IPS-NIHi7 (cell line): ENCODE data around the gene GPC2.
"Not testable (repeated sequence)": the region's sequence is repeated elsewhere in the genome, so short reads cannot be mapped to it uniquely, and the experiment has no call there.

Experiments used
- DNase-seq: peaks from one replicate; pipeline ENCODE4 v3.0.0; 2012; ENCODE audit warnings: mixed read lengths; ENCODE audit errors: extremely low spot score

Gene GPC2, protein sequence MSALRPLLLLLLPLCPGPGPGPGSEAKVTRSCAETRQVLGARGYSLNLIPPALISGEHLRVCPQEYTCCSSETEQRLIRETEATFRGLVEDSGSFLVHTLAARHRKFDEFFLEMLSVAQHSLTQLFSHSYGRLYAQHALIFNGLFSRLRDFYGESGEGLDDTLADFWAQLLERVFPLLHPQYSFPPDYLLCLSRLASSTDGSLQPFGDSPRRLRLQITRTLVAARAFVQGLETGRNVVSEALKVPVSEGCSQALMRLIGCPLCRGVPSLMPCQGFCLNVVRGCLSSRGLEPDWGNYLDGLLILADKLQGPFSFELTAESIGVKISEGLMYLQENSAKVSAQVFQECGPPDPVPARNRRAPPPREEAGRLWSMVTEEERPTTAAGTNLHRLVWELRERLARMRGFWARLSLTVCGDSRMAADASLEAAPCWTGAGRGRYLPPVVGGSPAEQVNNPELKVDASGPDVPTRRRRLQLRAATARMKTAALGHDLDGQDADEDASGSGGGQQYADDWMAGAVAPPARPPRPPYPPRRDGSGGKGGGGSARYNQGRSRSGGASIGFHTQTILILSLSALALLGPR

DNA sequence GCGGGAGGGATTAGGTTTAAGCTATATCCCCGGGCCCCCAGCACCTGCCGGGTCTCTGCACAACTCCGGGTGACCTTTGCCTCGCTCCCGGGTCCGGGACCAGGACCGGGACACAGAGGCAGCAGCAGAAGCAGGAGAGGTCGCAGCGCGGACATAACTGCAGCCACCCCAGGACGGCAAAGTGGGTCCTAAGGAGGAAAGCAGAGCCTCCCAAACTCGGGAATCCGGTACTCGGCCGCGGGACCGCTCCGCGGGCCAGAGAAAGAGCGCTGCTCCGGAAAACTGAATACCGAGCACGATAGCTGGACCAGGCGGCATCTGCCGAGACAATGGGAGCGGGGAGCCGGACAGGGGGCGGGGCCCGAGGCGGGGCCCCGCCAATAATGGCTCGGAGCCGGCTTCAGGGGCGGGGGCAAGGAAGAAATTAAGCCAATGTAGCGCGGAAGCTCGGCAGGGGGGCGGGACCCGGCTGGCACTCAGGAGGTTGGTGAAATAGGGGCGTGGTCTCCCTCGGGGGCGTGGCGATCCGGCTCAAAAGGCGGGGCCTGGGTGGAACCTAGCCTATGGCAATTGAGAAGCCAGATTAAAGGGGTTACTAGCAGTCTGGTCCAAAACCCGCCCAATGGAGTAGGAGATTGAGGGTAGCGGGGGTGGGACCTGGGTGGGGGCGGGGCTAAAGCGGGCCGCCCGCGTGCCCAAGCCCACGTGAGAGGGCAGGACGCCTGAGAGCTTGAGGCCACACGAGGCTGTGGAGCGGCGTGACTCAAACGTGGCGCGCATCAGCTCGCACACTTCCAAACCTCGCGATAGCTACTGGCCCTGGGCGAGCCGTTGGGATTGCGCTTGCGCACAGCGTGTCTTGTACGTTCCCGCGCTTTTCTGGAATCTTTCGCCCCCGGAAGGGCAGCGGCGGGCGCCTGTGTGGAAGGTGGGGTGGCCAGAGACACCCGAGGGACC is at the start of gene GPC2, which contains the start of gene STAG3:
TSS of gene GPC2 (minus strand) at position 337 of the 957 bp plus-strand sequence. CDS start at position 155, 182 bp downstream.
TSS of gene STAG3 (plus strand) at position 874 of the 957 bp plus-strand sequence. CDS start 2,639 bp downstream, outside the sequence.
- peak; percentile 95 for DNase-seq

DNA sequence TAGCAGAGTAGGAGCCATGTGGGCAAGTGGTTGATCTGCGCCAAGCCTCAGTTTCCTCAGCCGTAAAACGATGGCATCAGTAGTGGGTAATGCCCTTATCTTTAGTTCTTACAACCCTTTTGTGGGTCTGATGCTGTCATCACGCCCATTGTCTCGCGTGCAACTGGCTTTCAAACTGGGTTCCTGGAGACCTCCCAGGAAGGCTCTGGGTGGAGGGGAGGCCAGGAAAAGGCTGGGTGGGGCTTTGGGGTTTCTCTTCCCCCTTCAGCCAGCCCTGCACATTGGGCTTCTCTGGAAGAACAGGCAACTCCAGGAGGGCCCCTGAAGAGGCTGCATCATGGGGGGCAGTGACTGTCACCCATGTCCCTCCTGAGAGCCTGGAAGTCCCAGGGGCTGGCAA is 47.7 kb upstream of the GPC2 start:
- DNase-seq: not testable (repeated sequence)

DNA sequence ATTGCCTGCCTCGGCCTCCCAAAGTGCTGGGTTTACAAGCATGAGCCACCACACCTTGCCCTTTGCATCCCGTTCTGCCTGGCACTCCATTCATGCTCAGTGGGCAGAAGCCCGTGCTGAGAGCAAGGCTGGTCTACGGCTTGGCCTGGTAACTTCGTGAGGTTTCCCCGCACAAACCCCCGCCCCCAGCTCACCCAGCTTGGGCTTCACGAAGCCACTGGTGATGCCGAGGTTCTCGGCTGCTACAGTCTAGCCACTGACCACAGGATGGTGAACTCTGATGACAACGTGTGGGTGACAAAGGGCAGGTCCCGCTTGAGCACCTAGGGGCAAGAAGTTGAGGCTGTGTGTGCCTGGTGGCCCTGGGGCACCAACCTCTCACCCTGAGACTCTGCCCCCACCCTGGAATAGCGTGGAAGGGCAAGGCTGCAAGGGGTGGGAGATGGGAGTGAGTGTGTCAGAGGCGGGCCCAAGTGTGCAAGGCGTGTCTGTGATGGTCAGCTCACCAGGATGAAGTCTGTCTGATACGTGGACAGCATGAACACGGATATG is 46.3 kb upstream of the GPC2 start:
- DNase-seq: not testable (repeated sequence)

DNA sequence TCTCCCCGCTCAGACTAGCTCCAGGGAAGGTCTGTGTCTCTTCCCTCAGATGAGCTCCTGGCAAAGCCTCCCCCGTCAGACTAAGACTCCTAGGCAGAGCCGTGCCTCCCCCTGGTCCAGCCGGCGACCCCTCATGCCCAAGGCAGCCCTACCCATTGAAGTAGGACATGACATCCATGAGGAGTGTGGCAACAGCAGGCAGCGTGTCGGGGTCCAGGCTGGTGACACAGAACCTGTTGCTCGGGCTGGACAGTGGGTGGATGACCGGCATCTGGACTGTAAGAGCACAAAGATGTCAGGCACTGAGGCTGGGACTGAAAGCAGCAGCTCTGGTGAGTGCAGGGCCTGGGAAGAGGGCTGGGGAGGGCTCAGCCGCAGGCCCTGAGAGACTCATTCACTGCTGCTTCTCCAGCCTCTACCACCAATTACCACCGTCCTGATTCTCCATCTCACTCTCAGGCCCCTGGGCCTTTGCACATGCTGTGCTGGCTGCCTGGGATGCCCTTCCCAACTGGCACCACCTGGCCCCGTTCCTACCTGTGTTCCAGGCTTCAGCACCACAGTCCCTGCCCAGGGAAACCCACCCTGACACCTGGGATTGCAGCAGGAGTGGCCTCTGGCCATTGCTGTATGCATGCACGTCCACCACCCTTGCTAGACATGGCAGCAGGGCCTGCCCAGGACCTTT is 45.4 kb upstream of the GPC2 start:
- DNase-seq: no peak

DNA sequence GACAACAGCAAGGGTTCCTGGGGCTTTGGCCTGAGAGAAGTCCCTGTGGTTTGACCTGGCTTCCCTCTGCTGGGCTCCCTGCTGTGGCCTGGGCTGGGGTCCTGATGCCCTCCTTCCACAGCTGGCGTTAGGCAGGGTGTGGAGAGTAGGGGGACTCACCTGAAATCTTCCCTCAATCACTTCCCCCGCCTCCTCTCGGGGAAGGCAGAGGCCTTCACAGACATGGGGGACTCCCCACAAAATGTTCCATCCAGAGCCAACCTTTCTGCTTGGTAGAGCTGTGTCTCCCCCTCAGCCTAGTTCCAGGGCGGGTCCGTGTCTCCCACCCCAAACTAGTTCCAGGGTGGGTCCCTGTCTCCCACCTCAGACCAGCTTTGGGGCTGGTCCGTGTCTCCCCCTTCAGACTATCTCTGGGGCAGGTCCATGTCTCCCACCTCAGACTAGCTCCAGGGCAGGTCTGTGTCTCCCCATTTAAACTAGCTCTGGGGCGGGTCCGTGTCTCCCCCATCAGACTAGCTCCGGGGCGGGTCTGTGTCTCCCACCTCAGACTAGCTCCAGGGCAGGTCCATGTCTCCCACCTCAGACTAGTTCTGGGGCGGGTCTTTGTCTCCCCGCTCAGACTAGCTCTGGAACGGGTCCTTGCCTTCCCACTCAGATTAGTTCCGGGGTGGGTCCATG is 44.7 kb upstream of the GPC2 start:
- no peak for DNase-seq

DNA sequence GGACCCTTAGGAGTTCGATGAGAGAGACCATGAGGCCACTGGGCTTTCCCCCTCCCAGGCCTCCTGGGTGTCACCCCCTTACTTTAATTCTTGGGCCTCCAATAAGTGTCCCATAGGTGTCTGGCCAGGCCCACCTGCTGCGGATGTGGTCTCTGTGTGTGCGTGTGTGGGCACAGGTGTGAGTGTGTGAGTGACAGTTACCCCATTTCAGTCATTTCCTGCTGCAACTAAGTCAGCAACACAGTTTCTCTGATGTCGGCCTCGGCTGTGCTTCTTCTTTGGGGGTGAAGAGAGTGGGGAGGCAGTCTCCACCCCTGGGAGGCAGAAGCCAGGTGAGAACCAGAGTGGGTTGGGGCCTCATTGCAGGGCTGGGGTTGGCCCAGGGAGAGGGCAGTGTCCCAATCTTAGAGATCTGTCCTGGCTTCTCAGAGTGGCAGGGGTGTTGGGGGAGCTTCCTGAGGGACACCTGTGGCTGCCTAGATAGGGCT is 44.1 kb upstream of the GPC2 start:
- no peak for DNase-seq

DNA sequence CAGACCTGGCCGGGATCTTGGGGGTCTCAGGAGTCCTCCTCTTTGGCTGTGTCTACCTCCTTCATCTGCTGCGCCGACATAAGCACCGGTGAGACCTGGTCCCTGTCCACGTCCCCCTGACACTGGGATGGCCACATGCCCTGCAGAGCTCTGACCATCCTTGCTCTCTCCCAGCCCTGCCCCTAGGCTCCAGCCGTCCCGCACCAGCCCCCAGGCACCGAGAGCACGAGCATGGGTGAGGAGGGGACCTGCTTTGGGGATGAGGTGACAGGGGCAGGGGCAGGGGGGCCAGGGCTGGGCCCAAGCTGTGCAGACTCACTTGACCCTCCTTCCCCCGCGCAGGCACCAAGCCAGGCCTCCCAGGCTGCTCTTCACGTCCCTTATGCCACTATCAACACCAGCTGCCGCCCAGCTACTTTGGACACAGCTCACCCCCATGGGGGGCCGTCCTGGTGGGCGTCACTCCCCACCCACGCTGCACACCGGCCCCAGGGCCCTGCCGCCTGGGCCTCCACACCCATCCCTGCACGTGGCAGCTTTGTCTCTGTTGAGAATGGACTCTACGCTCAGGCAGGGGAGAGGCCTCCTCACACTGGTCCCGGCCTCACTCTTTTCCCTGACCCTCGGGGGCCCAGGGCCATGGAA is 43.5 kb upstream of the GPC2 start:
- no peak for DNase-seq

DNA sequence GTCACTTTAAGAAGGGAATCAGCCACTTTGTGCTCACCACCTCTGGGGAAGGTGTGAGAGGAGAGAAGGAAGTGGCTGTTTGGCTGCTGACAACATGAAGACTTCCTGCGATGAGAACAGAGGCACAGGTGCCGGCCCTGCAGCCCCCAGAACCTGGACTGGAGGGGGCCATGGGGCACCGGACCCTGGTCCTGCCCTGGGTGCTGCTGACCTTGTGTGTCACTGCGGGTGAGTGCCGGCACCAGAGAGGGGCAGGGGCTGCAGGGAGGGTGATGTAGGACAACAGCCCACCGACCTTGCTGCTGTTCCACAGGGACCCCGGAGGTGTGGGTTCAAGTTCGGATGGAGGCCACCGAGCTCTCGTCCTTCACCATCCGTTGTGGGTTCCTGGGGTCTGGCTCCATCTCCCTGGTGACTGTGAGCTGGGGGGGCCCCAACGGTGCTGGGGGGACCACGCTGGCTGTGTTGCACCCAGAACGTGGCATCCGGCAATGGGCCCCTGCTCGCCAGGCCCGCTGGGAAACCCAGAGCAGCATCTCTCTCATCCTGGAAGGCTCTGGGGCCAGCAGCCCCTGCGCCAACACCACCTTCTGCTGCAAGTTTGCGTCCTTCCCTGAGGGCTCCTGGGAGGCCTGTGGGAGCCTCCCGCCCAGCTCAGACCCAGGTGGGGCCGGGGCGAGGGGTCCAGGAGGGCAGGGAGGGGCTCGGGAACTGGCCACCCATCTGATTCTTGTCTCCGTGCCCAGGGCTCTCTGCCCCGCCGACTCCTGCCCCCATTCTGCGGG is 42.8 kb upstream of the GPC2 start, which contains the start of gene PVRIG:
TSS of gene PVRIG (plus strand) at position 149 of the 785 bp plus-strand sequence. CDS start at position 171, 22 bp downstream.
- DNase-seq: not testable (repeated sequence)

DNA sequence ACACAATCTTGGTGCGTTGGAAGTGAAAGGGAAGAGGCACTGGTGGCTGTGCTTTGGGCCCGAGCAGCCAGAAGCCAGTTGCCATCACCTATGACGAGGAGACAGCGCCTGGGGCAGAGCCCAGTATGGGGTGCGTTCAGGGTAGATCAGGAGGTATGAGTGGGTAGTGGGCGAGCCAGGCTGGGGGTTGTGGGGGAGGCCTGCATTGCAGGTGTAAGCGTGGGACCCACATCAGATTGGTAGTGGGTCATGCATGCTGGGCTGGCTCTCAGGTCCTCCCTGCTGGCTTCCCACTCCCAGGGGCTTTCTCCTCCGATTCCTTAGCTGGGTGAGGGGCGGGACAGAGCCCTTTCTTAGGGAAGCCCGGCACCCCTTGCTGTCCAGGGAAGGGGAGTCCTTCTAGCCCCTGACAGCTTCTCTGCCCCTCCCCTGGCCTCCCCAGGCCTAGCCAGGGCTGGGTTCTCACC is 42.1 kb upstream of the GPC2 start:
- DNase-seq: no peak

DNA sequence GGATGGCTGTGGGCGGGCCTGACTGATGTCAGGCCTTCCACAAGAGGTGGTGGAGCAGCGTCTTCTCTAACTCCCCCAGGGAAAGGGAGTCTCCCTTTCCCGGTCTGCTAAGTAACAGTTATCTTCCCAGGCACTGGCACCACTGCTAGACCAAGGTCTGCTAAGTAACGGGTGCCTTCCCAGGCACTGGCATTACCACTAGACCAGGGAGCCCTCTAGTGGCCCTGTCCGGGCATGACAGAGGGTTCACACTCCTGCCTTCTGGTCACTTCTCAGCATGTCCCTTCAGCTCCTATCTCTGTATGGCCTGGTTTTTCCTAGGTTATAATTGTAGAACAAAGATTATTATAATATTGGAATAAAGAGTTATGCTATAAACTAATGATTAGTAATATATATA is 40.8 kb upstream of the GPC2 start:
- not testable (repeated sequence) for DNase-seq

DNA sequence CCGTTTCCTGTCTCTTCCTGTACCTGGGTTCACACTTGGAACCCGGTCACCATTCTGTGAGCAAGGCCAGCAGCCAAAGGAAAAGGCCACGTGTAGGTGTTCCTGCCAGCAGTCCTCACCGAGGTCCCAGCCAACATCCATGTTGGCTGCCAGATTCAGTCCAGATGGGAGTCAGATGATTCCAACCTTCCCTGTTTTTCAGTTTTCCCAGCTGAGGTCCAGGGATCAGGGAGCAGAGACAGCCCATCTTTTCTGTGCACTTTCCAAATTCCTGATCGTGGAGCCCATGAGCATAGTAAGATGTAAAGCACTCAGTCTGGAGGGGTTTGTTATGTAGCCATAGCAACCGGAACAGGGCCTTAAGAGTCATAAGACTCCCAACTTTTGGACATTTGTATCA is 38.7 kb upstream of the GPC2 start:
- no peak for DNase-seq

DNA sequence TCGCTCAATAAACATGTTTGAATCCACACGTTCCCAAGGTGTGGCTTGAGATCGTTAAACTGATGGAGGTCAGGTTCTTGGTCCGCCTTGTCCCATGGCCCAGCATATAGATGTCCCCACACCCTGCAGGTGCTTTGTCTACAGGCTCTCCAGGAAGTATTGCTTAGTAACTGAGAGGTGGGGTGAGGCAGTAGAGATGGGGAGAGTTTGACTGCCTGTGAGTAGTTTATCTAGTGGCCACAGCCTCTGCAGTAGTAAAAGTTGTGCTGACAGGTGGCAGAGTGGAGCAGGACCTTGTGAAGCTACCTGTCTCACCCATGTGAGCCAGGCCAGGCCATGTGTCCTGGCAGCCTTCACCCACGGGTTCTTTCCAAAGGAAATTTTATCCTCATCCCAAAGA is 37.2 kb upstream of the GPC2 start:
- DNase-seq: not testable (repeated sequence)

DNA sequence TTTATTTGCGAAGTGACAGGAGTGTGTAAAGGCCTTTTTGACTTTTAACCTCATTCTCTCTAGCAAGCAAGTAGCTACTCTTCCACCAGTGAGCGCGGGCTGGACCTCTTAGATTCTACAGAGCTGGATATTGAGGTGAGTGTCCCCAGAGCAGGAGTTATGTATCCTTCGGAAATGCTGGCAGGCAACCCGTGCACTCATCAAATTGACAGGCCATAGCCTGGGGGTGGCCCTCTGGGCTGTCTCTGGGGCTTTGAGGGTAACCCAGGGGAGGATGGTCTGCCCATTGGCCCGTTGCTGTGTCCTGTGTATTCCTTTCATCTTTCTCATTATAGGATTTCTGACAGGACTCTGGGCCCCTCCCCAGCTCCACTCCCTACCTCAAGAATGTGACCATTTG is 36.5 kb upstream of the GPC2 start:
- DNase-seq: no peak

DNA sequence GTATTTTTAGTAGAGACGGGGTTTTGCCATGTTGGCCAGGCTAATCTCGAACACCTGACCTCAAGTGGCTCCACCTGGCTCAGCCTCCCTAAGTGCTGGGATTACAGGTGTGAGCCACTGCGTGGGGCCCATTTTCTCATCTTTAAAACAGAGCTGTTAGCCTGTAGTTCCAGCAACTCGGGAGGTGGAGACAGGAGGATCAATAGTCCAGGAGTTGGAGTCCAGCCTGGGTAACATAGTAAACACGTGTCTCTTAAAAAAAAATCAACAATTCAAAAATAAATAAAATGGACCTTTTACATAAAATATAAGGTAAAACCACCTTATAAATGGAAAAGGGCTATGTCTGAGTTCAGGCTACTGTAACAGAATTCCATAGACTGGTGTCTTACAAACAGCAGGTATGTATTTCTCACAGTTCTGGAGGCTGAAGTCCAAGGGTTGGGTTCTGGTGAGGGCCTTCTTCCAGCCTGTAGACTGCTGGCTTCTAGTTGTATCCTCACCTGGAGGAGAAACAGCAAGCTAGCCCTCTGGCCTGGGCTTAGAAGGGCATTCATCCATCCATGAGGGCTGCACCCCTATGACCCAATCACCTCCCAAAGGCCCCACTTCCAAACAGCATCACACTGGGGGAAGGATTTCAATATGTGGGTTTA is 35.6 kb upstream of the GPC2 start:
- DNase-seq: no peak

DNA sequence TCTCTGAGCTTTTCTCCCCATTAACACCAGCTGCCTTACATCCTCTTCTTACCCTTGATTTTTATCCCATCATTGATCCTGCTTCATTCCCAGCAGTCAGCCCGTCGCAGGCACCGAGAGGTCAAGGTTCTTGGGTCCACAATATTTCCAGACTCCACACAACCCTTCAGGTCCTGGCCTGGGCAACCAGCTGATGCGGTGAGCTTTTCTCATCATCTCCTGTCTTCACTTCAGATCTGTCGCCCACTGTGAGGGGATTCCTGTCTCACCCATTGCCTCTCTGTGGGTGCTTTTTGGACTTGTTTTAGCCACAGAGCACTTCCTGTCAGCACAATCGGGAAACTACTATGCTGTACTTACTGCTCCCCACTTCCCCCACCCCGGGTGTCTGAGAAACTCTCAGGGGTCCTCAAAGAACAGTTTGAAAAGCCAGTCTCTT is 34.2 kb upstream of the GPC2 start:
- DNase-seq: no peak

DNA sequence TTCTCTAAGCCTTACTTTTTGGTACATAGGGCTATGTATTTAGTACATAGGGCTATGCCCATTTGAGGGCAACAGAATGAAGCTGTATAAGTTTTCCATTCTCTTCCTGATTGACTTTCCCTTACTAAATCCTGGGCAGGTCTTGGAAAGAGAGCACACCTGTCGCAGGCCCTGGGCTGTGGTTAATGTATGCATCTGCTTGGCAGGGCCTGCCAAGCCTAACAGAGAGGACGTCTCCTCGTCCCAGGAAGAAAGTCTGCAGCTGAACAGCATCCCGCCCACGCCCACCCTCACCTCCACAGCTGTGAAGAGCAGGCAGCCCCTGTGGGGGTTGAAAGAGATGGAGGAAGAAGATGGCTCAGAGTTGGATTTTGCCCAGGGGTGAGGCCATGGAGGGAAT is 33.6 kb upstream of the GPC2 start:
- no peak for DNase-seq

DNA sequence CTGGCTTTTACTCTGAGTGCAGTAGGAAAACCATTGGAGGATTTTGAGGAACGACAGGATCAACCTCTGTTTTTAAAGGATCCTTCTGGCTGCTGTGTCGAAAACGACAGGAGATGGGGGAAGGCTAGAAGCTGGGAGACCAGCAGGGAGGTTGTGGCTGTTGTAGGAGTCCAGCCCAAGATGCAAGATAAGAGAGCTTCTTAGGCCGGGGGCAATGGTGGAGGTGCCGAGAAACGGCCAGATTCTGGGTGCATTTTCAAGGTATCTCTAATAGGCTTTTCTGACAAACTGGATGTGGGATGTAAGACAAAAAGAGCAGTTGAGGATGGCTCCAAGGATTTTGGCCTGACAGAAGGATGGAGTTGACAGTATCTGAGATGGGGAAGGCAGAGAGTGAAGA is 32.3 kb upstream of the GPC2 start:
- no peak for DNase-seq

DNA sequence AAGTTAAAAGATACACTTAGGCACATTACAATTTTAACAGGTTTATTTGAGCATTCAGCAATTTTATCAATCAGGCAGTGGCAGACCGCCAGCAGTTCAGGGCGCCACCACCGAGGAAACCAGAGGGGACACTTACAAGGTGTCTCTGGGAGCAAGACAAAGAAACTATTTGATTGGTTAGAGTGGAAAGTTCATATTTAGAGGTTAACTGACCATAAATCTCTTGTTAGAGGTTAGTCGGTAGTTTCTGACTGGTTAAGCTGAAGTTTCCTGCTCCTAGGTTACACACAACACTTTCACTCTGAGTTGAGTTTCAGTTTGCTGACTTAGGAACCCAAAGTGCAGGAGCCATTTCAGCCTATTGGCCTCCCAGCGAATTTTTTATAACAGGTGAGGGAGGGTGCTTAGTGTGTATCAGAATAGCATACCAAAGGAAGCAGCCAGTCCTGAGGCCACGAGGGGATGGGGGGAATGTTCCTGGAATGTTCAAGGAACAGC is 31.8 kb upstream of the GPC2 start:
- no peak for DNase-seq
